ENCODE results near the gene TLCD5.

GRCh38 chr11:120314861-120315260 lies 10.2 kb upstream of the TLCD5 start:
- TF ChIP-seq POLR2A (IDR thresholded peaks at IDR 0.05) = no peak
- TF ChIP-seq CTCF (IDR thresholded peaks at IDR 0.05) = no peak
- no peak for TF ChIP-seq EP300 (IDR thresholded peaks at IDR 0.05)
